ENCODE data around the gene ADAP1. TPM values are rescaled to one million over a fixed set of nuclear protein-coding genes. Genes with fewer than 3 reads are reported as not detected.

Gene ADAP1
- total and polyA plus RNA-seq, 8 donors, result 2.2 to 169 (median 22.6) TPM

GRCh38 chr7:889391-889790 lies 65.1 kb downstream of the ADAP1 start:
- no peak for TF ChIP-seq POLR2A (IDR thresholded peaks at IDR 0.05)
- no peak for TF ChIP-seq EP300 (IDR thresholded peaks at IDR 0.05)
- TF ChIP-seq POLR2AphosphoS5 (IDR thresholded peaks at IDR 0.05), result no peak
- TF ChIP-seq CTCF (IDR thresholded peaks at IDR 0.05), result no peak
- Histone ChIP-seq H3K4me3 (no peak overlapping the region), H3K36me3 (peaks cover 61 to 80% (median 78%) of the 10 kb centered on the region in 4 donors), H3K27ac (no peak overlapping the region), H3K9me3 (no peaks in the 10 kb centered on the region), H3K27me3 (no peaks in the 10 kb centered on the region), H3K4me1 (peaks cover 13 to 37% (median 28%) of the 10 kb centered on the region in 4 donors)
- intact Hi-C loops (cut with DNase I; ENCODE audit: low total_unique reads), result no loop called here
- 89 to 99% (median 97%) methylated on average over 12 to 16 of the region's 18 CpGs for WGBS, 5 donors
- no peak for DNase-seq

- DNase-seq, result no peak
- Histone ChIP-seq H3K9me3 (no peaks in the 10 kb centered on the region), H3K36me3 (peaks cover 58 to 76% (median 74%) of the 10 kb centered on the region in 4 donors)
These were observed 65.5 kb downstream of the ADAP1 start for GRCh38 chr7:889025-889390.

GRCh38 chr7:888081-889024 lies 66.1 kb downstream of the ADAP1 start:
- 86 to 90% (median 89%) methylated on average over 27 to 43 of the region's 43 CpGs for WGBS, 5 donors

More at GRCh38 chr7:889025-889390, 65.5 kb downstream of the ADAP1 start:
- peaks cover 17 to 41% (median 32%) of the 10 kb centered on the region in 4 donors for H3K4me1 ChIP-seq
- no peak overlapping the region for H3K4me3 ChIP-seq
- TF ChIP-seq CTCF (IDR thresholded peaks at IDR 0.05) (no peak), EP300 (IDR thresholded peaks at IDR 0.05) (no peak), POLR2AphosphoS5 (IDR thresholded peaks at IDR 0.05) (no peak), POLR2A (IDR thresholded peaks at IDR 0.05) (no peak)
- 90 to 97% (median 93%) methylated on average over 13 to 15 of the region's 15 CpGs for WGBS, 5 donors
- intact Hi-C loops (cut with DNase I; ENCODE audit: low total_unique reads), result no loop called here
- H3K27ac ChIP-seq, result no peak overlapping the region
- H3K27me3 ChIP-seq, result no peaks in the 10 kb centered on the region

GRCh38 chr7:887488-887820 lies 67.0 kb downstream of the ADAP1 start:
- H3K4me3 ChIP-seq, result no peak overlapping the region
- H3K27me3 ChIP-seq, result no peaks in the 10 kb centered on the region
- peaks cover 32 to 52% (median 47%) of the 10 kb centered on the region in 4 donors for H3K4me1 ChIP-seq
- DNase-seq, result no peak
- H3K9me3 ChIP-seq, result no peaks in the 10 kb centered on the region
- H3K36me3 ChIP-seq, result peaks cover 52 to 66% (median 59%) of the 10 kb centered on the region in 4 donors
- no peak overlapping the region for H3K27ac ChIP-seq
- intact Hi-C loops (cut with DNase I; ENCODE audit: low total_unique reads), result no loop called here
- WGBS, 5 donors, result 88 to 100% (median 94%) methylated on average over 1 to 18 of the region's 18 CpGs
- no peak for TF ChIP-seq CTCF (IDR thresholded peaks at IDR 0.05)
- TF ChIP-seq EP300 (IDR thresholded peaks at IDR 0.05), result no peak
- TF ChIP-seq POLR2AphosphoS5 (IDR thresholded peaks at IDR 0.05), result no peak
- TF ChIP-seq POLR2A (IDR thresholded peaks at IDR 0.05), result no peak

More at GRCh38 chr7:888081-889024, 66.1 kb downstream of the ADAP1 start:
- TF ChIP-seq POLR2AphosphoS5 (IDR thresholded peaks at IDR 0.05) (no peak), CTCF (IDR thresholded peaks at IDR 0.05) (no peak), POLR2A (IDR thresholded peaks at IDR 0.05) (no peak), EP300 (IDR thresholded peaks at IDR 0.05) (no peak)
- Histone ChIP-seq H3K9me3 (no peaks in the 10 kb centered on the region), H3K27ac (no peak overlapping the region), H3K36me3 (peaks cover 52 to 74% (median 68%) of the 10 kb centered on the region in 4 donors), H3K4me3 (no peak overlapping the region), H3K4me1 (peaks cover 23 to 48% (median 38%) of the 10 kb centered on the region in 4 donors), H3K27me3 (no peaks in the 10 kb centered on the region)
- no peak for DNase-seq
- intact Hi-C loops (cut with DNase I; ENCODE audit: low total_unique reads), result no loop called here
